NB4 (cell line): ENCODE measurements around the gene PPFIA1.

Experiments
- DNase-seq: peaks from one replicate; pipeline ENCODE4 v3.0.0; 2010; ENCODE audit warnings: low read depth
- H3K4me3 ChIP-seq: one replicate; pipeline ENCODE4 v1.5.1; 2011; ENCODE audit warnings: mild to moderate bottlenecking, low read depth, low read length, moderate library complexity
- CTCF ChIP-seq: IDR thresholded peaks from one replicate; pipeline ENCODE4 v1.5.1; 2012; ENCODE audit warnings: low read depth, low read length
- MAX ChIP-seq: IDR thresholded peaks from 2 replicates; pipeline ENCODE4 v1.6.1; 2011; ENCODE audit warnings: low read depth, low read length
- MYC ChIP-seq: IDR thresholded peaks from 2 replicates; pipeline ENCODE4 v1.6.1; 2011; ENCODE audit warnings: low read depth, low read length
- POLR2A ChIP-seq: IDR thresholded peaks from 2 replicates; pipeline ENCODE4 v1.6.1; 2011; ENCODE audit warnings: mild to moderate bottlenecking; ENCODE audit not compliant: insufficient read length; ENCODE audit errors: extremely low read depth

Gene PPFIA1

GRCh38 chr11:70341881-70342429 lies 71.5 kb downstream of the PPFIA1 start:
- no peak overlapping the region for H3K4me3 ChIP-seq
- no peak for DNase-seq
- TF ChIP-seq CTCF = no peak
- no peak for TF ChIP-seq MAX

GRCh38 chr11:70343636-70344035 lies 73.1 kb downstream of the PPFIA1 start:
- no peak for DNase-seq
- TF ChIP-seq POLR2A (no peak), MYC (no peak), MAX (no peak), CTCF (no peak)
- H3K4me3 ChIP-seq = no peak overlapping the region

- TF ChIP-seq CTCF (no peak), MYC (no peak), POLR2A (no peak), MAX (no peak)
- no peak for DNase-seq
- H3K4me3 ChIP-seq = no peak overlapping the region
Observed at GRCh38 chr11:70348191-70348590, 77.7 kb downstream of the PPFIA1 start.

GRCh38 chr11:70348608-70349007 lies 78.1 kb downstream of the PPFIA1 start:
- H3K4me3 ChIP-seq = no peak overlapping the region
- TF ChIP-seq MYC (no peak), CTCF (no peak), MAX (no peak), POLR2A (no peak)
- no peak for DNase-seq

- no peak for DNase-seq
- no peak for TF ChIP-seq MAX
- no peak for TF ChIP-seq CTCF
- TF ChIP-seq POLR2A = no peak
- no peak for TF ChIP-seq MYC
- H3K4me3 ChIP-seq = no peak overlapping the region
Observed at GRCh38 chr11:70351646-70352045, 81.2 kb downstream of the PPFIA1 start.

GRCh38 chr11:70352100-70352499 lies 81.6 kb downstream of the PPFIA1 start:
- no peak for DNase-seq
- TF ChIP-seq CTCF = no peak
- TF ChIP-seq MAX = no peak

More at GRCh38 chr11:70352100-70352499, 81.6 kb downstream of the PPFIA1 start:
- no peak overlapping the region for H3K4me3 ChIP-seq
